Suprapubic skin (tissue), 4 donors: Measurements from ENCODE around the gene TAOK1. TPM values are rescaled to one million over a fixed set of nuclear protein-coding genes. Genes with fewer than 3 reads are reported as not detected.

Source experiments
- DNase-seq, 2 donors: peaks; one replicate each; pipeline ENCODE4 v3.0.0-alpha.2; 2019; ENCODE audit warnings: low spot score in 2 of 2
- H3K27ac ChIP-seq: fragments of 200-600 bp; sonication (generic); one replicate; pipeline ENCODE4 v1.5.1; 2019
- H3K27me3 ChIP-seq: fragments of 200-600 bp; sonication (generic); one replicate; pipeline ENCODE4 v1.5.1; 2019
- H3K36me3 ChIP-seq: fragments of 200-600 bp; sonication (generic); one replicate; pipeline ENCODE4 v1.5.1; 2019
- H3K4me1 ChIP-seq: fragments of 200-600 bp; sonication (generic); one replicate; pipeline ENCODE4 v1.5.1; 2019
- H3K4me3 ChIP-seq: fragments of 200-600 bp; sonication (generic); one replicate; pipeline ENCODE4 v1.5.1; 2019; ENCODE audit warnings: mild to moderate bottlenecking
- H3K9me3 ChIP-seq: fragments of 200-600 bp; sonication (generic); one replicate; pipeline ENCODE4 v1.5.1; 2019
- CTCF ChIP-seq, 2 donors: fragments of 200-600 bp in 1 of 2; fragments of 450-650 bp in 1 of 2; sonication (generic) in 1 of 2; IDR thresholded peaks; one replicate each; pipeline ENCODE4 v1.5.1; 2016 to 2019; ENCODE audit warnings: antibody characterized with exemption in 2 of 2, mild to moderate bottlenecking in 1 of 2, moderate library complexity in 1 of 2
- EP300 ChIP-seq: sonication (generic); formaldehyde crosslinking; IDR thresholded peaks from one replicate; pipeline ENCODE4 v1.6.1; 2017; ENCODE audit warnings: antibody characterized with exemption
- POLR2A ChIP-seq, 2 donors: fragments of 450-650 bp; IDR thresholded peaks; one replicate each; pipeline ENCODE4 v1.6.1; 2017; ENCODE audit warnings: antibody characterized with exemption in 2 of 2, mild to moderate bottlenecking in 2 of 2, moderate library complexity in 2 of 2
- POLR2AphosphoS5 ChIP-seq, 3 donors: sonication (generic); formaldehyde crosslinking; IDR thresholded peaks; one replicate each; pipeline ENCODE4 v1.6.1; 2017; ENCODE audit warnings: antibody characterized with exemption in 3 of 3
- WGBS: methylation state at CpG from one replicate; pipeline ENCODE4 v1.1.5; 2018; 5-methylcytosine and 5-hydroxymethylcytosine counted together
- total RNA-seq, 4 donors: library from RNA; depleted of rRNA; stranded (reverse); fragments of >200 nt; gene quantifications; one replicate each; pipeline ENCODE4 v1.1.0, GENCODE V29; 2016

Gene TAOK1
- total RNA-seq, 4 donors from 2014 or later: 42.1 to 58.3 (median 51.2) TPM

- WGBS: 6% methylated on average over 16 of the region's 70 CpGs
- Histone ChIP-seq H3K27me3 (no peaks in the 10 kb centered on the region), H3K36me3 (no peaks in the 10 kb centered on the region), H3K4me3 (peak within 1 kb of the TSS; percentile 88), H3K27ac (peak within 1 kb of the TSS; percentile 86), H3K4me1 (peaks cover 88% of the 10 kb centered on the region), H3K9me3 (no peaks in the 10 kb centered on the region)
- no peak for DNase-seq
- TF ChIP-seq CTCF (IDR thresholded peaks at IDR 0.05) (no peak), POLR2A (IDR thresholded peaks at IDR 0.05) (peak in 1 of 2 donors; percentile 39)
Measured at GRCh38 chr17:29589524-29590410, 199.6 kb downstream of the TAOK1 start, which contains the start of gene GIT1. GIT1 (minus strand) TSS chr17:29589648; CDS start chr17:29589378, 270 bp downstream.

GRCh38 chr17:29590411-29591145 is 200.4 kb downstream of the TAOK1 start:
- no peaks in the 10 kb centered on the region for H3K27me3 ChIP-seq
- WGBS: 12% methylated on average over 11 of the region's 30 CpGs
- H3K27ac ChIP-seq: peak overlapping the region; percentile 86
- H3K4me3 ChIP-seq: peak overlapping the region; percentile 88
- DNase-seq: no peak
- TF ChIP-seq EP300: no peak
- no peak for TF ChIP-seq POLR2A (IDR thresholded peaks at IDR 0.05)
- TF ChIP-seq POLR2AphosphoS5 (IDR thresholded peaks at IDR 0.05): no peak
- TF ChIP-seq CTCF (IDR thresholded peaks at IDR 0.05): no peak
- peaks cover 84% of the 10 kb centered on the region for H3K4me1 ChIP-seq
- H3K36me3 ChIP-seq: no peaks in the 10 kb centered on the region
- H3K9me3 ChIP-seq: no peaks in the 10 kb centered on the region

- WGBS: 0% methylated on average over 6 of the region's 31 CpGs
- H3K36me3 ChIP-seq: no peaks in the 10 kb centered on the region
- TF ChIP-seq POLR2AphosphoS5 (IDR thresholded peaks at IDR 0.05) (no peak), POLR2A (IDR thresholded peaks at IDR 0.05) (no peak), CTCF (IDR thresholded peaks at IDR 0.05) (no peak), EP300 (no peak)
- no peak for DNase-seq
- peak overlapping the region; percentile 86 for H3K27ac ChIP-seq
- H3K27me3 ChIP-seq: no peaks in the 10 kb centered on the region
- H3K4me3 ChIP-seq: peak overlapping the region; percentile 88
- H3K4me1 ChIP-seq: peaks cover 84% of the 10 kb centered on the region
- H3K9me3 ChIP-seq: no peaks in the 10 kb centered on the region
Measured at GRCh38 chr17:29591146-29591736, 201.1 kb downstream of the TAOK1 start.

DNA sequence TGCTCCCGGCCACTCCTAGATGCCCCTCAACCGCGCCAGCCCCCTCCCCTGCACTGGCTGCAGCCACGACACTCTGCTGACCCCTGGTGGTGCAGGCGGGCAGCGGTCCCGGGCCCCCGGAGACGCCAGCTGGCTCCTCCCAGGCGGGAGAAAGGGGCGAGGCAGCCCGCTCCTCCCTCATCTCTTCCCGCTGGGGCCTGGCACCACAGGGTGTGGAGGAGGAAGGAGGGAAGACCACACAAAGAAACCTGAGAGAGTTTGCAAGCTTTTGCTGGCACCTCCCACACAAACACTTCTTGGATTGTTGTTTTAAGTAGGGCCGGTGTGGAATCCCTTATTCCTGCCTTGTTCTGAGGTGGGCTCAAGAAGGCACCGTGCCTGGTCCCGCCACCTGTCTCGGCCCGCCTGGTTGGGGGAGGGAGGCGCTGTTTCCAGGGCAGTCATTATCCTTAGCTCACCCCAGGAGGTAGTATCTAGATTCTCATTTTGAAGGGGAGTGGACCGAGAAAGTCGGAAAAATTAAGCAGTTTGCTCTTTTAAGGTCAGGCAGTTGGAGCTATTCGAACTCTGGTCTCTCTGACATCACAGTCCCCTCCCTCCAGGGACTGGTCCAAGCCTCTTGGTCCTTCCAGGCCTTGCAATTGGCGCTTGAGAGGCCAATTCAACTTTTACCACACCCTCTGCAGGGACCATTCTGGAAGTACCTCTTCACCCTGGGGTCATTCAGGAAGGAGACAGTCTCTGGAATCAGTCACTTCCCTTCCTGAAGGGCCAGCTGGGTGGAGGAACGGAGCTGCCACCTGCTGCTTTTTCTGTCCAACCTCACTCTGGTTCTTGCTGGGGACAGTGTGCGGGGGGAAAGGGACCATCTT is 201.8 kb downstream of the TAOK1 start:
- DNase-seq: peak in 1 of 2 donors; percentile 91
- H3K4me1 ChIP-seq: peaks cover 82% of the 10 kb centered on the region
- H3K9me3 ChIP-seq: no peaks in the 10 kb centered on the region
- H3K4me3 ChIP-seq: peak overlapping the region; percentile 88
- H3K27ac ChIP-seq: peak overlapping the region; percentile 86
- H3K27me3 ChIP-seq: no peaks in the 10 kb centered on the region
- WGBS: 7% methylated on average over 23 of the region's 25 CpGs
- TF ChIP-seq EP300 (no peak), CTCF (IDR thresholded peaks at IDR 0.05) (peak; percentile 74 to 95)
- H3K36me3 ChIP-seq: no peaks in the 10 kb centered on the region
